Suprapubic skin (tissue), 3 donors: ENCODE measurements around the gene NRBF2.

Experiments
- CTCF ChIP-seq, 2 donors: fragments of 200-600 bp in 1 of 2; fragments of 450-650 bp in 1 of 2; sonication (generic) in 1 of 2; IDR thresholded peaks; one replicate each; pipeline ENCODE4 v1.5.1; 2016 to 2019; ENCODE audit warnings: antibody characterized with exemption in 2 of 2, mild to moderate bottlenecking in 1 of 2, moderate library complexity in 1 of 2
- POLR2A ChIP-seq, 2 donors: fragments of 450-650 bp; IDR thresholded peaks; one replicate each; pipeline ENCODE4 v1.6.1; 2017; ENCODE audit warnings: antibody characterized with exemption in 2 of 2, mild to moderate bottlenecking in 2 of 2, moderate library complexity in 2 of 2

- TF ChIP-seq CTCF (IDR thresholded peaks at IDR 0.05) (no peak), POLR2A (IDR thresholded peaks at IDR 0.05) (no peak)
These were observed 27.7 kb upstream of the NRBF2 start for GRCh38 chr10:63105225-63106110.
